Activated CD4-positive, alpha-beta T cell treated with anti-CD3 and anti-CD28 coated beads for 48 hours (primary cell): ENCODE results near the gene NCF4.

Source experiments
- DNase-seq: peaks from one replicate; pipeline ENCODE4 v3.0.0-alpha.2; 2020

Gene NCF4

GRCh38 chr22:36924151-36924698 lies 63.4 kb downstream of the NCF4 start:
- DNase-seq, result no peak

GRCh38 chr22:36925388-36926290 lies 64.8 kb downstream of the NCF4 start:
- DNase-seq, result no peak

- no peak for DNase-seq
These were observed 65.5 kb downstream of the NCF4 start for GRCh38 chr22:36926309-36926708.

GRCh38 chr22:36926721-36927435 lies 66.1 kb downstream of the NCF4 start:
- no peak for DNase-seq
